ENCODE measurements around the gene MYBPHL.

DNA sequence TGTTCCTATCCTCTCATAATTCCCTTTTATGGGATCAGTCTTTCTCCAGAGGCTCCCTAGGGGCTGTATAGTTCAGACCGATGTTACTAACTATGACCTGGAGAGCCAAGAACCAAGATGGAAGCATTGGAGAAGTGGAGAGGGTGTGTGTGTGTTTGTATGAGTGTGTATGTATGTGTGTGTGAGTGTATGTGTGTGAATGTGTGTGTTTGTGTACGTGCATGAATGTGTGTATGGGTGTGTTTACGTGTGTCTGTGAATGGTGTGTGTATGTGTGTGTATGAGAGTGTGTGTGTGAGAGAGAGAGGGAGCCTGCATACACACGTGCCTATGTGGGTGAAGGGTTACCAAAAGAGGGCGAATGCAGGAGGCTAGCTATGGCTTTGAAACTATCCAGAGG is 4.9 kb downstream of the MYBPHL start:
- TF ChIP-seq, protein P1, sequence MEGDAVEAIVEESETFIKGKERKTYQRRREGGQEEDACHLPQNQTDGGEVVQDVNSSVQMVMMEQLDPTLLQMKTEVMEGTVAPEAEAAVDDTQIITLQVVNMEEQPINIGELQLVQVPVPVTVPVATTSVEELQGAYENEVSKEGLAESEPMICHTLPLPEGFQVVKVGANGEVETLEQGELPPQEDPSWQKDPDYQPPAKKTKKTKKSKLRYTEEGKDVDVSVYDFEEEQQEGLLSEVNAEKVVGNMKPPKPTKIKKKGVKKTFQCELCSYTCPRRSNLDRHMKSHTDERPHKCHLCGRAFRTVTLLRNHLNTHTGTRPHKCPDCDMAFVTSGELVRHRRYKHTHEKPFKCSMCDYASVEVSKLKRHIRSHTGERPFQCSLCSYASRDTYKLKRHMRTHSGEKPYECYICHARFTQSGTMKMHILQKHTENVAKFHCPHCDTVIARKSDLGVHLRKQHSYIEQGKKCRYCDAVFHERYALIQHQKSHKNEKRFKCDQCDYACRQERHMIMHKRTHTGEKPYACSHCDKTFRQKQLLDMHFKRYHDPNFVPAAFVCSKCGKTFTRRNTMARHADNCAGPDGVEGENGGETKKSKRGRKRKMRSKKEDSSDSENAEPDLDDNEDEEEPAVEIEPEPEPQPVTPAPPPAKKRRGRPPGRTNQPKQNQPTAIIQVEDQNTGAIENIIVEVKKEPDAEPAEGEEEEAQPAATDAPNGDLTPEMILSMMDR (IDR thresholded peaks at IDR 0.05): no peak
- TF ChIP-seq ZFX (IDR thresholded peaks at IDR 0.05; ENCODE audit: borderline replicate concordance): no peak

Measured in 22Rv1 (cell line).